Ishikawa (cell line): Measurements from ENCODE around the gene MCM8.

Source experiments
- CEBPB ChIP-seq: IDR thresholded peaks from 2 replicates; pipeline ENCODE4 v1.6.1; 2012
- CREB1 ChIP-seq: IDR thresholded peaks from 2 replicates; pipeline ENCODE4 v1.6.1; 2012; ENCODE audit warnings: low read depth
- EGR1 ChIP-seq: IDR thresholded peaks from 2 replicates; pipeline ENCODE4 v1.6.1; 2012
- EP300 ChIP-seq: IDR thresholded peaks from 2 replicates; pipeline ENCODE4 v1.6.1; 2012; ENCODE audit warnings: borderline replicate concordance
- FOXM1 ChIP-seq: IDR thresholded peaks from 2 replicates; pipeline ENCODE4 v1.6.1; 2012; ENCODE audit warnings: low read depth, borderline replicate concordance
- NFIC ChIP-seq: IDR thresholded peaks from 2 replicates; pipeline ENCODE4 v1.6.1; 2012
- RAD21 ChIP-seq: IDR thresholded peaks from 2 replicates; pipeline ENCODE4 v1.6.1; 2012; ENCODE audit warnings: low read depth
- TAF1 ChIP-seq: IDR thresholded peaks from 2 replicates; pipeline ENCODE4 v1.6.1; 2012; ENCODE audit warnings: low read depth, mild to moderate bottlenecking
- TCF12 ChIP-seq: IDR thresholded peaks from 2 replicates; pipeline ENCODE4 v1.6.1; 2012; ENCODE audit warnings: low read depth
- TEAD4 ChIP-seq: IDR thresholded peaks from 2 replicates; pipeline ENCODE4 v1.6.1; 2012
- YY1 ChIP-seq: IDR thresholded peaks from 2 replicates; pipeline ENCODE4 v1.6.1; 2012; ENCODE audit warnings: low read depth
- ZBTB7A ChIP-seq: IDR thresholded peaks from 2 replicates; pipeline ENCODE4 v1.6.1; 2012; ENCODE audit warnings: low read depth
- TF ChIP-seq, protein P1 (sequence below): IDR thresholded peaks from 2 replicates; pipeline ENCODE4 v1.6.1; 2012
- TF ChIP-seq, protein P2 (sequence below): IDR thresholded peaks from 2 replicates; pipeline ENCODE4 v1.6.1; 2012; ENCODE audit warnings: low read depth, mild to moderate bottlenecking
- TF ChIP-seq, protein P3 (sequence below): IDR thresholded peaks from 2 replicates; pipeline ENCODE4 v1.6.1; 2012

Gene MCM8

DNA sequence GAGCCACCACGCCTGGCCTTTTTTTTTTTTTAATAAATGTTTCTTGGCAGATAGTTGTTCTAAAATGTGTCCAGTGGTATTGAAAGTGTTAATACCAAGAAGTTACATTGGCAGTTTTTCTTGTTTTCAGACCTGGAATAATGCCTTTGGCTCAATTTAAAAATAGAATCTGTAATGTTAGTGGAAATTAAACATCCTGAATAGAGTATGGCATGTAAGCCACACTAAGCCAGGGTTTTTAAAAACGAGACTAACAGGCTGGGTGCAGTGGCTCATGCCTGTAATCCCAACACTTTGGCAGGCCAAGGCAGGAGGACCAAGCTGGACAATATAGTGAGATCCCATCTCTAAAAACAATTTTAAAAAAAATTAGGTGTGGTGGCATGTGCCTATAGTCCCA, 25.3 kb downstream of the MCM8 start:
- TF ChIP-seq TCF12 (no peak), YY1 (no peak)

DNA sequence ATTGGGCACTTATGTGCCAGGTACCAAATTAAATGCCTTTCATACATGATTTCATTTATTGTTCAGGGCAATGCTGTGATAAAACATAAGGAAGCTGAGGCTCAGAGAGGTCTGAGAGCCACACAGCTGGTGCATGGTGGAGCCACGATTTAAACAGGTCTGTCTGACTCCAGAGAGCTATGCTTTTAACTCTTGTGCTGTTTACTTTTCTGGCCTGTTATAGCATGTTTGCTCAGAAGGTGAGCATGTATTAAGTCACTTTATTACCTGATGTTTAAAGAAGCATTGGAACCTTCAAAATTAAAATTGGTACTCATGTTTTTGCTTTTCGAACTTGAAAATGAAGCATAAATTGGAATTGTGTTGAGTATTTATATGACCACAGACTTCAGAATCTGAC, 26.8 kb downstream of the MCM8 start:
- TF ChIP-seq EP300 (no peak), TAF1 (no peak), YY1 (no peak), NFIC (no peak), TEAD4 (no peak), CEBPB (no peak), RAD21 (no peak), ZBTB7A (no peak), CREB1 (no peak), EGR1 (no peak)
- TF ChIP-seq, protein P1, sequence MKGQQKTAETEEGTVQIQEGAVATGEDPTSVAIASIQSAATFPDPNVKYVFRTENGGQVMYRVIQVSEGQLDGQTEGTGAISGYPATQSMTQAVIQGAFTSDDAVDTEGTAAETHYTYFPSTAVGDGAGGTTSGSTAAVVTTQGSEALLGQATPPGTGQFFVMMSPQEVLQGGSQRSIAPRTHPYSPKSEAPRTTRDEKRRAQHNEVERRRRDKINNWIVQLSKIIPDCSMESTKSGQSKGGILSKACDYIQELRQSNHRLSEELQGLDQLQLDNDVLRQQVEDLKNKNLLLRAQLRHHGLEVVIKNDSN = no peak
- TF ChIP-seq, protein P2, sequence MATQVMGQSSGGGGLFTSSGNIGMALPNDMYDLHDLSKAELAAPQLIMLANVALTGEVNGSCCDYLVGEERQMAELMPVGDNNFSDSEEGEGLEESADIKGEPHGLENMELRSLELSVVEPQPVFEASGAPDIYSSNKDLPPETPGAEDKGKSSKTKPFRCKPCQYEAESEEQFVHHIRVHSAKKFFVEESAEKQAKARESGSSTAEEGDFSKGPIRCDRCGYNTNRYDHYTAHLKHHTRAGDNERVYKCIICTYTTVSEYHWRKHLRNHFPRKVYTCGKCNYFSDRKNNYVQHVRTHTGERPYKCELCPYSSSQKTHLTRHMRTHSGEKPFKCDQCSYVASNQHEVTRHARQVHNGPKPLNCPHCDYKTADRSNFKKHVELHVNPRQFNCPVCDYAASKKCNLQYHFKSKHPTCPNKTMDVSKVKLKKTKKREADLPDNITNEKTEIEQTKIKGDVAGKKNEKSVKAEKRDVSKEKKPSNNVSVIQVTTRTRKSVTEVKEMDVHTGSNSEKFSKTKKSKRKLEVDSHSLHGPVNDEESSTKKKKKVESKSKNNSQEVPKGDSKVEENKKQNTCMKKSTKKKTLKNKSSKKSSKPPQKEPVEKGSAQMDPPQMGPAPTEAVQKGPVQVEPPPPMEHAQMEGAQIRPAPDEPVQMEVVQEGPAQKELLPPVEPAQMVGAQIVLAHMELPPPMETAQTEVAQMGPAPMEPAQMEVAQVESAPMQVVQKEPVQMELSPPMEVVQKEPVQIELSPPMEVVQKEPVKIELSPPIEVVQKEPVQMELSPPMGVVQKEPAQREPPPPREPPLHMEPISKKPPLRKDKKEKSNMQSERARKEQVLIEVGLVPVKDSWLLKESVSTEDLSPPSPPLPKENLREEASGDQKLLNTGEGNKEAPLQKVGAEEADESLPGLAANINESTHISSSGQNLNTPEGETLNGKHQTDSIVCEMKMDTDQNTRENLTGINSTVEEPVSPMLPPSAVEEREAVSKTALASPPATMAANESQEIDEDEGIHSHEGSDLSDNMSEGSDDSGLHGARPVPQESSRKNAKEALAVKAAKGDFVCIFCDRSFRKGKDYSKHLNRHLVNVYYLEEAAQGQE = no peak
- TF ChIP-seq, protein P3, sequence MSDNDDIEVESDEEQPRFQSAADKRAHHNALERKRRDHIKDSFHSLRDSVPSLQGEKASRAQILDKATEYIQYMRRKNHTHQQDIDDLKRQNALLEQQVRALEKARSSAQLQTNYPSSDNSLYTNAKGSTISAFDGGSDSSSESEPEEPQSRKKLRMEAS = no peak

DNA sequence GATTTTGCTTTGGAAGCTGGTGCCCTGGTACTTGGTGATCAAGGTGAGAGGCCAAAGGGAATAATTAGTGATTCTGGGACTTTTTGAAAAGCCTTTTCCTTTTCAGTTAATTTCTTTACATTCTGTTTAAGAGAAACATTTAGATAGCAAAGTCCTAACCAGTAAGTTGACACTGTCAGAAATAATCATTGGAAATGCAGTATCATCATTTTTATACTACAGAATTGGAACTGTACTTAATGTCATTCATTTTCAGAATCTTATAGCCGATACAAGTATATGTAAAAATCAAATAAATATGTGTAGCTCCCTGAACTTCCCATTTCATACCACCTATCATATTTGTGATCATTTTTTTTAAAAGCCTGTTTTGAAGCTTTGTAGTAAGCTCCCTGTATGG, 27.5 kb downstream of the MCM8 start:
- TF ChIP-seq NFIC (no peak), TCF12 (no peak), TAF1 (no peak), FOXM1 (no peak), TEAD4 (no peak), CREB1 (no peak), RAD21 (no peak), ZBTB7A (no peak), CEBPB (no peak)
- TF ChIP-seq, protein P3 = no peak
- TF ChIP-seq, protein P1 = no peak
- TF ChIP-seq, protein P2 = no peak

DNA sequence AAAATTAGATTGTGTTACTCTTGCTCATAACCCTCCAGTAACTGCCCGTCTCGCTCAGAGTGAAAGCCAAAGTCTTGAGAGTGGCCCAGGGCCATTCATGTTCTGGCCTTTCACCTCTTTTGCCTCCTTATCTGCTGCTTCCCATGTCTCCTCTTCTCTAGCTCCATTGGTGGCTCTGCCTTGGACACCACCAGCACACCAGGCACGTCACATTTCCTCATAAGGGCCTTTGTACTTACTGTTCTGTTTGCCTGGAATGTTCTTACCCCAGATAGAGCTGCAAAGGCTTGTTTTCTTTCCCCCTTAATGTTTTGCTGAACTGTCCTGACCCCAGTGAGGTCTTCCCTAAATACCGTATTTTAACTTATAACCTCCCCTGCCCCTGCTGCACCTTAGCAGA, 29.3 kb downstream of the MCM8 start:
- TF ChIP-seq, protein P3 = no peak
- TF ChIP-seq NFIC (no peak), YY1 (no peak), TEAD4 (no peak), TCF12 (no peak)

DNA sequence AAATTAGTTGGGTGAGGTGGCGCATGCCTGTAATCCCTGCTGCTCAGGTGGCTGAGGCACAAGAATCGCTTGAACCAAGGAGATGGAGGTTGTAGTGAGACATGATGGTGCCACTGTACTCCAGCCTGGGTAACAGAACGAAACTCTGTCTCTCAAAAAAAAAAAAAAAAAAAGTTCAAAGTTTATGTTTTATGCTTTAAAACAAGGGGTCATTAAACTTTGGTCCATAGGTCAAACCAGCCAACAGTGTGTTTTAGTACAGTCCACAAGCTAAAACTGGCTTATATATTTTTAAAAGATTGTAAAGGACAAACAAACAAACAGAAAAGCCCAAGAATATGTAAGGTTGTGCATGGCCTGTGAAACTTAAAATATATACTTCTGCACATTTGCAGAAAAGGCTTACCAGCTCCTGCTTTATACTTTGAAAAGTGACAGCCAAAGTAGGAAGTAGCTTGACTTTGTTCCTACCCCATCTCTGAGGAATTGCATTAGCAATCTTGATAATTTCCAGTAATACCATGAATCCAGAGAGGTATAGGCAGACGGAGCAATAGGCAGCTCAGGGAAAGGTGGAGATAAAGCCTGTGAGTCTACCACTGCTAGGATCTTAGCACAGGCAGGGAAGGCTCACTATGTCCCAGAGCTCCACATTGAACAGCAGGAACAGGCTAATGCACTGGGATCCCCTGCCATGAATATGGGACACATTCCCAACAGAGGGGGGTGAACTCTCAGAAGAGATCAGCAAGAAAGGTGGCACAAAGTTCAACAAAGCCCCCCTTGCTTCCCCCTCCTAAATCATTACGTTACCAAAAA, 30.5 kb downstream of the MCM8 start:
- TF ChIP-seq EP300 = no peak
- no peak for TF ChIP-seq RAD21
- TF ChIP-seq ZBTB7A = no peak
- no peak for TF ChIP-seq CEBPB
- TF ChIP-seq YY1 = no peak

DNA sequence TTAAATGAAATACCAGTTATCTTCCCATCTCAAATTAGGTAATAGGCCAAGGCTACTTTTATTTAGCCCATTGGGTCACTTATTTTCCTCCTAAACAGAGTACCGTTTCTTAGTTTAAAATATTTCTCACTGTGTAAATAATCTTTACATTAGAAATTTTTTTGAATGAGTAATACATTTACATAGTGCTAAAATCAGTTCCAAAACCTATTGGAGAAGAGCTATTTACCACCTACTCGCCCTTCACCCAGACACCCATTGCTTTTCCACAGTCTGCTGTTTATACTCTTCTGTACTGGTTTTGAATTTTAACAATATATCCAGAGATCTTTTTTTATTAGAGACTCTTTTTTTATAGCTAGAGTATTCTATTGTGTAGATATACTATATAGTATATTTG, 36.9 kb downstream of the MCM8 start:
- TF ChIP-seq EGR1 (no peak), CREB1 (no peak), FOXM1 (no peak), NFIC (no peak), TAF1 (no peak), ZBTB7A (no peak), TCF12 (no peak), TEAD4 (no peak)
- TF ChIP-seq, protein P1 = no peak
